GM04503 (cell line): ENCODE results near the gene KYAT1.
A peak's percentile ranks its signal among the peaks of the same experiment; 100 is the strongest.

Experiments
- DNase-seq: peaks from one replicate; pipeline ENCODE4 v3.0.0-alpha.2; 2012; ENCODE audit warnings: low read depth

The KYAT1 gene

GRCh38 chr9:128881884-128882676, at the start of gene KYAT1, which contains the start of gene LRRC8A:
TSS of gene KYAT1 (minus strand) at chr9:128881950. CDS start at chr9:128845405, 36,545 bp downstream.
TSS of gene LRRC8A (plus strand) at chr9:128882133. CDS start at chr9:128907165, 25,032 bp downstream.
- DNase-seq = peak; percentile 76

- DNase-seq = no peak
These were observed 47.8 kb upstream of the KYAT1 start for GRCh38 chr9:128929560-128929959.

- DNase-seq = no peak
These were observed 46.9 kb upstream of the KYAT1 start for GRCh38 chr9:128928624-128929023.

- DNase-seq = no peak
These were observed 46.1 kb upstream of the KYAT1 start for GRCh38 chr9:128927731-128928411.

- DNase-seq = no peak
These were observed 41.7 kb upstream of the KYAT1 start for GRCh38 chr9:128923493-128923883.

GRCh38 chr9:128921881-128922763, 40.4 kb upstream of the KYAT1 start:
- DNase-seq = no peak

GRCh38 chr9:128920381-128921058, 38.8 kb upstream of the KYAT1 start, which contains the start of gene PHYHD1:
TSS of gene PHYHD1 (plus strand) at chr9:128920982. CDS start at chr9:128922324, 1,342 bp downstream.
- DNase-seq = peak; percentile 50

GRCh38 chr9:128919402-128920089, 37.8 kb upstream of the KYAT1 start:
- DNase-seq = no peak

GRCh38 chr9:128918921-128919320, 37.2 kb upstream of the KYAT1 start:
- no peak for DNase-seq

- peak; percentile 47 for DNase-seq
These were observed 35.5 kb upstream of the KYAT1 start for GRCh38 chr9:128917151-128917849.

- no peak for DNase-seq
These were observed 35.0 kb upstream of the KYAT1 start for GRCh38 chr9:128916745-128917144.

GRCh38 chr9:128916204-128916603, 34.5 kb upstream of the KYAT1 start:
- DNase-seq = no peak

- no peak for DNase-seq
These were observed 32.4 kb upstream of the KYAT1 start for GRCh38 chr9:128913995-128914772.

GRCh38 chr9:128913048-128913900, 31.5 kb upstream of the KYAT1 start:
- DNase-seq = no peak

- DNase-seq = peak; percentile 51
These were observed 30.6 kb upstream of the KYAT1 start for GRCh38 chr9:128912270-128912853.

- no peak for DNase-seq
These were observed 29.8 kb upstream of the KYAT1 start for GRCh38 chr9:128911529-128912035.

GRCh38 chr9:128910906-128911305, 29.2 kb upstream of the KYAT1 start:
- DNase-seq = no peak

- DNase-seq = no peak
These were observed 28.1 kb upstream of the KYAT1 start for GRCh38 chr9:128909859-128910258.
